Neural cell (in vitro differentiated cells): ENCODE data around the gene RBPJL. TPM values are rescaled to one million over a fixed set of nuclear protein-coding genes. Genes with fewer than 3 reads are reported as not detected.

Experiments used
- H2AFZ ChIP-seq: fragments of 200-600, 300-800 bp; sonication (generic), shearing (Covaris generic); 2 replicates; pipeline ENCODE4 v1.6.0; 2014; ENCODE audit warnings: low read depth, mild to moderate bottlenecking, antibody characterized with exemption, low read length, moderate library complexity
- H3F3A ChIP-seq: fragments of 200-600 bp; shearing (Covaris generic); 2 replicates; pipeline ENCODE4 v1.6.1; 2016; ENCODE audit warnings: mild to moderate bottlenecking, moderate library complexity, mixed read lengths, antibody characterized with exemption, low read length; ENCODE audit not compliant: insufficient read depth, poor library complexity, severe bottlenecking
- H3K27ac ChIP-seq: fragments of 200-600, 300-800 bp; sonication (generic), shearing (Covaris generic); 2 replicates; pipeline ENCODE4 v1.5.1; 2014; ENCODE audit warnings: mild to moderate bottlenecking, low read length, moderate library complexity
- H3K27me3 ChIP-seq: fragments of 300-800, 200-600 bp; sonication (generic), shearing (Covaris generic); 2 replicates; pipeline ENCODE4 v1.6.0; 2014; ENCODE audit warnings: mild to moderate bottlenecking, low read depth, low read length, moderate library complexity; ENCODE audit not compliant: insufficient read depth
- H3K36me3 ChIP-seq: fragments of 300-800, 200-600 bp; sonication (generic), shearing (Covaris generic); 2 replicates; pipeline ENCODE4 v1.5.1; 2014; ENCODE audit warnings: mild to moderate bottlenecking, antibody characterized with exemption, low read length, moderate library complexity; ENCODE audit not compliant: insufficient read depth
- H3K4me2 ChIP-seq: fragments of 300-800, 200-600 bp; sonication (generic), shearing (Covaris generic); 2 replicates; pipeline ENCODE4 v1.6.0; 2014; ENCODE audit warnings: mild to moderate bottlenecking, low read length
- H3K4me3 ChIP-seq: fragments of 300-800, 200-600 bp; sonication (generic), shearing (Covaris generic); 2 replicates; pipeline ENCODE4 v1.5.1; 2014; ENCODE audit warnings: mild to moderate bottlenecking, low read length, moderate library complexity
- H3K79me2 ChIP-seq: fragments of 200-600 bp; shearing (Covaris generic); replicated peaks from 2 replicates; pipeline ENCODE4 v1.6.0; 2014; ENCODE audit warnings: mild to moderate bottlenecking, low read length, moderate library complexity; ENCODE audit not compliant: insufficient read depth
- H3K9ac ChIP-seq: fragments of 300-800, 200-600 bp; sonication (generic), shearing (Covaris generic); 2 replicates; pipeline ENCODE4 v1.6.1; 2016; ENCODE audit warnings: mild to moderate bottlenecking, low read length, mixed read lengths
- H3K9me2 ChIP-seq: fragments of 200-600 bp; shearing (Covaris generic); 2 replicates; pipeline ENCODE4 v1.6.1; 2016; ENCODE audit warnings: mild to moderate bottlenecking, low read length, mixed read lengths; ENCODE audit not compliant: insufficient read depth
- H3K9me3 ChIP-seq: fragments of 200-600, 300-800 bp; sonication (generic), shearing (Covaris generic); 2 replicates; pipeline ENCODE4 v1.6.1; 2016; ENCODE audit warnings: mild to moderate bottlenecking, mixed run types, low read length, moderate library complexity, mixed read lengths
- H4K20me1 ChIP-seq: fragments of 200-600 bp; shearing (Covaris generic); 2 replicates; pipeline ENCODE4 v1.6.1; 2016; ENCODE audit warnings: mild to moderate bottlenecking, mixed run types; ENCODE audit not compliant: insufficient read depth
- EP300 ChIP-seq: fragments of 450-650 bp; conservative IDR thresholded peaks from 2 replicates; pipeline ENCODE4 v1.6.1; 2014; ENCODE audit warnings: antibody characterized with exemption, mild to moderate bottlenecking, moderate library complexity; ENCODE audit not compliant: poor library complexity, severe bottlenecking
- EZH2 ChIP-seq: fragments of 200-600, 300-800 bp; shearing (Covaris generic), sonication (generic); IDR thresholded peaks from 2 replicates; pipeline ENCODE4 v1.6.1; 2014; ENCODE audit warnings: antibody characterized with exemption, low read length, borderline replicate concordance, mild to moderate bottlenecking; ENCODE audit not compliant: insufficient read depth, poor library complexity, severe bottlenecking
- MXI1 ChIP-seq: fragments of 450-650 bp; conservative IDR thresholded peaks from 2 replicates; pipeline ENCODE4 v1.6.1; 2014; ENCODE audit warnings: antibody characterized with exemption, mild to moderate bottlenecking; ENCODE audit not compliant: poor library complexity, severe bottlenecking
- POLR2AphosphoS5 ChIP-seq: IDR thresholded peaks from 2 replicates; pipeline ENCODE4 v1.6.1; 2012
- RAD21 ChIP-seq: fragments of 450-650 bp; conservative IDR thresholded peaks from 2 replicates; pipeline ENCODE4 v1.6.1; 2014; ENCODE audit warnings: antibody characterized with exemption, mild to moderate bottlenecking, moderate library complexity
- SMC3 ChIP-seq: fragments of 450-650 bp; conservative IDR thresholded peaks from 2 replicates; pipeline ENCODE4 v1.6.1; 2014; ENCODE audit warnings: antibody characterized with exemption, mild to moderate bottlenecking, moderate library complexity; ENCODE audit not compliant: poor library complexity
- TAF1 ChIP-seq: IDR thresholded peaks from 2 replicates; pipeline ENCODE4 v1.6.1; 2012; ENCODE audit warnings: low read depth
- polyA plus RNA-seq: library from polyadenylated mRNA; depleted of rRNA; stranded (reverse); fragments of >200 nt; gene quantifications from 2 replicates; pipeline ENCODE4 v1.2.3, GENCODE V29; 2014
- TF ChIP-seq, protein P1 (sequence below): fragments of 450-650 bp; IDR thresholded peaks from 2 replicates; pipeline ENCODE4 v1.5.1; 2014; ENCODE audit warnings: antibody characterized with exemption, mild to moderate bottlenecking, moderate library complexity; ENCODE audit not compliant: poor library complexity, severe bottlenecking
- TF ChIP-seq, protein P2 (sequence below): IDR thresholded peaks from 2 replicates; pipeline ENCODE4 v1.6.1; 2012; ENCODE audit warnings: borderline replicate concordance

The RBPJL gene
- polyA plus RNA-seq, 1 donor from 2014 or later, result not detected

DNA sequence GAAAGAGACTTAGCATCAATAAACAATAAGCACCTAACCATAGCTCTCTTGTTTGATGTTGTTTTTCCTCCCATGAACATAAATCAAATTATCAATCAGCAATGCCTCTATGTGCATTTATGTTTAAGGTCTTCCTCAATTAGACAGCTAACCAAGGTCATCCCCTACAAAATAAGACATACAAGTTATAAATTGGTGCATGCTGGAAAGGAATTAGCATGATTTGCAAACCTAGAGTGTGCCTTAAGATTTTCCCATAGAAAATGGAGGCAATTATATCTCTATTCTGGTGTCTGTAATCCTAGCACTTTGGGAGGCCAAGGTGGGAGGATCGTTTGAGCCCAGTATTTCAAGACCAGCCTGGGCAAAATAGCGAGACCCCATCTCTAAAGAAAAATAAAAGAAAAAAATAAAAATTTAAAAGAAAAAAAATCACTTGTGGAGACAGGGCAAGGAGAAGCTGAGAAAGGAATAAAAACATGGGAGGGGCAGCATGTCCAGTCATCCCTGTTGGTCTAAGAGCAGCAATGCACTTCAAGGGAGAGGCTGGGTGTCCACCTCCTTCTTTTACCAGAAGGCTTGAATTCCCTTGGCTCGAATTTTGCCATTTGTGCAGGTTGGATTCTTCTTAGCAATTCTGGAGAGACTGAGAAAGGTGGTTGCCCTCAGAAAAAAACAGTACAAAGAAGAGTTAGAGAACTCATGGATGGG is 42.9 kb upstream of the RBPJL start:
- TF ChIP-seq, protein P1, sequence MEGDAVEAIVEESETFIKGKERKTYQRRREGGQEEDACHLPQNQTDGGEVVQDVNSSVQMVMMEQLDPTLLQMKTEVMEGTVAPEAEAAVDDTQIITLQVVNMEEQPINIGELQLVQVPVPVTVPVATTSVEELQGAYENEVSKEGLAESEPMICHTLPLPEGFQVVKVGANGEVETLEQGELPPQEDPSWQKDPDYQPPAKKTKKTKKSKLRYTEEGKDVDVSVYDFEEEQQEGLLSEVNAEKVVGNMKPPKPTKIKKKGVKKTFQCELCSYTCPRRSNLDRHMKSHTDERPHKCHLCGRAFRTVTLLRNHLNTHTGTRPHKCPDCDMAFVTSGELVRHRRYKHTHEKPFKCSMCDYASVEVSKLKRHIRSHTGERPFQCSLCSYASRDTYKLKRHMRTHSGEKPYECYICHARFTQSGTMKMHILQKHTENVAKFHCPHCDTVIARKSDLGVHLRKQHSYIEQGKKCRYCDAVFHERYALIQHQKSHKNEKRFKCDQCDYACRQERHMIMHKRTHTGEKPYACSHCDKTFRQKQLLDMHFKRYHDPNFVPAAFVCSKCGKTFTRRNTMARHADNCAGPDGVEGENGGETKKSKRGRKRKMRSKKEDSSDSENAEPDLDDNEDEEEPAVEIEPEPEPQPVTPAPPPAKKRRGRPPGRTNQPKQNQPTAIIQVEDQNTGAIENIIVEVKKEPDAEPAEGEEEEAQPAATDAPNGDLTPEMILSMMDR, result no peak
- TF ChIP-seq POLR2AphosphoS5 (no peak), EP300 (no peak), TAF1 (no peak), RAD21 (no peak), MXI1 (no peak), SMC3 (no peak), EZH2 (no peak)
- TF ChIP-seq, protein P2, sequence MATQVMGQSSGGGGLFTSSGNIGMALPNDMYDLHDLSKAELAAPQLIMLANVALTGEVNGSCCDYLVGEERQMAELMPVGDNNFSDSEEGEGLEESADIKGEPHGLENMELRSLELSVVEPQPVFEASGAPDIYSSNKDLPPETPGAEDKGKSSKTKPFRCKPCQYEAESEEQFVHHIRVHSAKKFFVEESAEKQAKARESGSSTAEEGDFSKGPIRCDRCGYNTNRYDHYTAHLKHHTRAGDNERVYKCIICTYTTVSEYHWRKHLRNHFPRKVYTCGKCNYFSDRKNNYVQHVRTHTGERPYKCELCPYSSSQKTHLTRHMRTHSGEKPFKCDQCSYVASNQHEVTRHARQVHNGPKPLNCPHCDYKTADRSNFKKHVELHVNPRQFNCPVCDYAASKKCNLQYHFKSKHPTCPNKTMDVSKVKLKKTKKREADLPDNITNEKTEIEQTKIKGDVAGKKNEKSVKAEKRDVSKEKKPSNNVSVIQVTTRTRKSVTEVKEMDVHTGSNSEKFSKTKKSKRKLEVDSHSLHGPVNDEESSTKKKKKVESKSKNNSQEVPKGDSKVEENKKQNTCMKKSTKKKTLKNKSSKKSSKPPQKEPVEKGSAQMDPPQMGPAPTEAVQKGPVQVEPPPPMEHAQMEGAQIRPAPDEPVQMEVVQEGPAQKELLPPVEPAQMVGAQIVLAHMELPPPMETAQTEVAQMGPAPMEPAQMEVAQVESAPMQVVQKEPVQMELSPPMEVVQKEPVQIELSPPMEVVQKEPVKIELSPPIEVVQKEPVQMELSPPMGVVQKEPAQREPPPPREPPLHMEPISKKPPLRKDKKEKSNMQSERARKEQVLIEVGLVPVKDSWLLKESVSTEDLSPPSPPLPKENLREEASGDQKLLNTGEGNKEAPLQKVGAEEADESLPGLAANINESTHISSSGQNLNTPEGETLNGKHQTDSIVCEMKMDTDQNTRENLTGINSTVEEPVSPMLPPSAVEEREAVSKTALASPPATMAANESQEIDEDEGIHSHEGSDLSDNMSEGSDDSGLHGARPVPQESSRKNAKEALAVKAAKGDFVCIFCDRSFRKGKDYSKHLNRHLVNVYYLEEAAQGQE, result no peak
- no peaks in the 10 kb centered on the region for H3F3A ChIP-seq
- H3K27ac ChIP-seq, result no peak overlapping the region
- no peaks in the 10 kb centered on the region for H3K27me3 ChIP-seq
- H3K36me3 ChIP-seq, result no peaks in the 10 kb centered on the region
- H2AFZ ChIP-seq, result no peak overlapping the region
- H3K4me2 ChIP-seq, result no peak overlapping the region
- H4K20me1 ChIP-seq, result no peaks in the 10 kb centered on the region
- H3K9me2 ChIP-seq, result no peaks in the 10 kb centered on the region
- no peaks in the 10 kb centered on the region for H3K9me3 ChIP-seq
- H3K9ac ChIP-seq, result no peak overlapping the region
- H3K4me3 ChIP-seq, result no peak overlapping the region
- no peaks in the 10 kb centered on the region for H3K79me2 ChIP-seq

GRCh38 chr20:45266977-45267376 is 39.7 kb upstream of the RBPJL start:
- H3K27me3 ChIP-seq, result no peaks in the 10 kb centered on the region
- H3F3A ChIP-seq, result no peaks in the 10 kb centered on the region
- H3K9me3 ChIP-seq, result no peaks in the 10 kb centered on the region
- H3K9me2 ChIP-seq, result no peaks in the 10 kb centered on the region
- H3K36me3 ChIP-seq, result no peaks in the 10 kb centered on the region
- H3K4me3 ChIP-seq, result no peak overlapping the region
- no peak overlapping the region for H2AFZ ChIP-seq
- TF ChIP-seq RAD21 (no peak), EP300 (no peak), EZH2 (no peak), SMC3 (no peak), MXI1 (no peak), TAF1 (no peak), POLR2AphosphoS5 (no peak)
- TF ChIP-seq, protein P2, result no peak
- TF ChIP-seq, protein P1, result no peak
- no peaks in the 10 kb centered on the region for H3K79me2 ChIP-seq
- H3K27ac ChIP-seq, result no peak overlapping the region
- H4K20me1 ChIP-seq, result no peaks in the 10 kb centered on the region
- no peak overlapping the region for H3K4me2 ChIP-seq
- H3K9ac ChIP-seq, result no peak overlapping the region
